Ovary (tissue), 9 donors: ENCODE measurements around the gene IGFBP3. TPM values are rescaled to one million over a fixed set of nuclear protein-coding genes. Genes with fewer than 3 reads are reported as not detected.

Experiments used
- DNase-seq, 5 donors: peaks; one replicate each; pipeline ENCODE4 v3.0.0-alpha.2; 2019 to 2020
- H3K27ac ChIP-seq, 2 donors: fragments of 200-600 bp; one replicate each; pipeline versions ENCODE4 v1.5.1 to v1.8.0; 2019 to 2022
- H3K27me3 ChIP-seq: fragments of 200-600 bp; one replicate; pipeline ENCODE4 v1.8.0; 2022
- H3K36me3 ChIP-seq: fragments of 200-600 bp; sonication (generic); one replicate; pipeline ENCODE4 v1.5.1; 2019
- H3K4me1 ChIP-seq: one replicate; pipeline ENCODE4 v1.8.1; 2013; ENCODE audit warnings: mild to moderate bottlenecking, moderate library complexity; ENCODE audit not compliant: insufficient read depth
- H3K4me3 ChIP-seq: fragments of 200-600 bp; sonication (generic); one replicate; pipeline ENCODE4 v1.5.1; 2017
- H3K9me3 ChIP-seq, 2 donors: fragments of 200-600 bp in 1 of 2; sonication (generic) in 1 of 2; one replicate each; pipeline versions ENCODE4 v1.5.1 to v1.8.1; 2013 to 2019; ENCODE audit warnings: mild to moderate bottlenecking in 1 of 2, moderate library complexity in 1 of 2
- EP300 ChIP-seq: sonication (generic); formaldehyde crosslinking; IDR thresholded peaks from one replicate; pipeline ENCODE4 v1.6.1; 2017; ENCODE audit warnings: antibody characterized with exemption
- POLR2A ChIP-seq: fragments of 450-650 bp; IDR thresholded peaks from one replicate; pipeline ENCODE4 v1.6.1; 2017; ENCODE audit warnings: antibody characterized with exemption, mild to moderate bottlenecking, moderate library complexity
- WGBS, 3 donors: extraction: QIAGEN DNeasy Blood & Tissue Kit in 1 of 3; methylation state at CpG; one replicate each; pipeline versions ENCODE4 v1.1.5 to v1.1.7; 2013 to 2017; 5-methylcytosine and 5-hydroxymethylcytosine counted together
- intact Hi-C, 4 donors: fragments of 100-400 bp; cut with DNase I; formaldehyde crosslinking; loops; one replicate each; pipeline versions ENCODE4 v1.11.0 to v1.15.1; 2022 to 2023
- polyA plus RNA-seq, 2 donors: library from polyadenylated mRNA; stranded (reverse); fragments of 200-250 nt in 1 of 2; fragments of 350-450 nt in 1 of 2; fragmentation: Illumina TruSeq in 1 of 2; extraction: RNeasy Lipid Tissue Mini Kit (QIAGEN cat#74804) in 1 of 2; gene quantifications; one replicate each; pipeline ENCODE4 v1.2.3, GENCODE V29; 2013 to 2014
- total RNA-seq, 7 donors: library from RNA; depleted of rRNA in 2 of 7; stranded (reverse); fragments of >200 nt in 2 of 7; fragmentation: NEBNext Ultra II Directional in 3 of 7; extraction: Animal tissue kit (Norgen Biotek cat#: 25700) in 3 of 7; gene quantifications; one replicate each; pipeline versions ENCODE4 v1.1.0 to v1.2.4, GENCODE V29; 2016 to 2023
- TF ChIP-seq, protein P1 (sequence below), 3 donors: fragments of 450-650 bp in 2 of 3; fragments of 200-600 bp in 1 of 3; IDR thresholded peaks; one replicate each; pipeline versions ENCODE4 v1.5.1 to v1.8.0; 2016 to 2022; ENCODE audit warnings: antibody characterized with exemption in 3 of 3, mild to moderate bottlenecking in 1 of 3
- donor health status: DM: no; HTN: no; CAD: no; lungs with moderate emphysema.
- donor health status: DM: no; HTN: no; CAD: no.
- donor health status: Bipolar disorder and iron deficiency.
- donor health status: DM: yes; HTN: yes; CAD: no.
- donor health status: DM: no; HTN: no; CAD: no.
- donor health status: DM: yes; HTN: yes; CAD: no.

The IGFBP3 gene
- total and polyA plus RNA-seq, 9 donors: 51.6 to 648 (median 174) TPM

GRCh38 chr7:45869426-45869825 is 51.6 kb downstream of the IGFBP3 start:
- H3K4me3 ChIP-seq: no peak overlapping the region
- TF ChIP-seq, protein P1, sequence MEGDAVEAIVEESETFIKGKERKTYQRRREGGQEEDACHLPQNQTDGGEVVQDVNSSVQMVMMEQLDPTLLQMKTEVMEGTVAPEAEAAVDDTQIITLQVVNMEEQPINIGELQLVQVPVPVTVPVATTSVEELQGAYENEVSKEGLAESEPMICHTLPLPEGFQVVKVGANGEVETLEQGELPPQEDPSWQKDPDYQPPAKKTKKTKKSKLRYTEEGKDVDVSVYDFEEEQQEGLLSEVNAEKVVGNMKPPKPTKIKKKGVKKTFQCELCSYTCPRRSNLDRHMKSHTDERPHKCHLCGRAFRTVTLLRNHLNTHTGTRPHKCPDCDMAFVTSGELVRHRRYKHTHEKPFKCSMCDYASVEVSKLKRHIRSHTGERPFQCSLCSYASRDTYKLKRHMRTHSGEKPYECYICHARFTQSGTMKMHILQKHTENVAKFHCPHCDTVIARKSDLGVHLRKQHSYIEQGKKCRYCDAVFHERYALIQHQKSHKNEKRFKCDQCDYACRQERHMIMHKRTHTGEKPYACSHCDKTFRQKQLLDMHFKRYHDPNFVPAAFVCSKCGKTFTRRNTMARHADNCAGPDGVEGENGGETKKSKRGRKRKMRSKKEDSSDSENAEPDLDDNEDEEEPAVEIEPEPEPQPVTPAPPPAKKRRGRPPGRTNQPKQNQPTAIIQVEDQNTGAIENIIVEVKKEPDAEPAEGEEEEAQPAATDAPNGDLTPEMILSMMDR (IDR thresholded peaks at IDR 0.05): no peak
- no peak for TF ChIP-seq POLR2A
- intact Hi-C loops: no loop called here
- DNase-seq: no peak
- H3K27me3 ChIP-seq: no peaks in the 10 kb centered on the region
- H3K27ac ChIP-seq: no peak overlapping the region
- no peaks in the 10 kb centered on the region for H3K36me3 ChIP-seq
- no peaks in the 10 kb centered on the region for H3K4me1 ChIP-seq
- 58 to 74% (median 70%) methylated on average over 4 of the region's 4 CpGs for WGBS, 3 donors
- H3K9me3 ChIP-seq: no peaks in the 10 kb centered on the region

- WGBS, 3 donors: 48 to 62% (median 51%) methylated on average over 2 of the region's 2 CpGs
- TF ChIP-seq EP300 (no peak), POLR2A (no peak)
- TF ChIP-seq, protein P1 (IDR thresholded peaks at IDR 0.05): no peak
- intact Hi-C loops: no loop called here
- Histone ChIP-seq H3K36me3 (no peaks in the 10 kb centered on the region), H3K4me3 (no peak overlapping the region), H3K9me3 (no peaks in the 10 kb centered on the region), H3K27me3 (no peaks in the 10 kb centered on the region), H3K27ac (no peak overlapping the region), H3K4me1 (no peaks in the 10 kb centered on the region)
- DNase-seq: no peak
Measured at GRCh38 chr7:45867471-45867870, 53.6 kb downstream of the IGFBP3 start.

GRCh38 chr7:45865594-45866410 is 55.3 kb downstream of the IGFBP3 start:
- TF ChIP-seq EP300: no peak
- intact Hi-C loops: no loop called here
- no peak overlapping the region for H3K27ac ChIP-seq

DNA sequence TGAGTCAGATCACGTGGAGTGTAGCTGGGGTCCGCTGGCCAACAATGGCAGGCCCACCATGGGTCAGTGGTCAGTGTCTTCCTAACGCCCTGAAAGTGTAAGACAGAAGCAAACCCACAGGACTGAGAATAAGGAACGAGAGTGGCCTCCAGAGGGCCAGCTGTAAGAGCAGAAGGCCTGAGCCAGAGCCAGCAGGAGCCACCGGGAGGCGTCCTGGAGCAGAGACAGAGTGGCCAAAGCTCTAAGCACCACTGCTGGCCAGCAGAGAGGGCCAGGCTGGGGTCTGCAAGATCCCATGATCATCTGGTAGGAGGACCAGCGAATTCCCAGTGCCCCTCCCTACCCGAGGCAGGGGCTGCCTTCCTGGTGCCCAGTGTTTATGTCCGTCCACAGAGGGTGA is 57.4 kb downstream of the IGFBP3 start:
- intact Hi-C loops: no loop called here
- Histone ChIP-seq H3K4me1 (no peaks in the 10 kb centered on the region), H3K4me3 (no peak overlapping the region), H3K27me3 (no peaks in the 10 kb centered on the region), H3K36me3 (no peaks in the 10 kb centered on the region), H3K9me3 (no peaks in the 10 kb centered on the region), H3K27ac (no peak overlapping the region)
- no peak for DNase-seq
- WGBS, 3 donors: 60 to 68% (median 67%) methylated on average over 8 to 9 of the region's 9 CpGs
- TF ChIP-seq, protein P1 (IDR thresholded peaks at IDR 0.05): no peak
- TF ChIP-seq EP300 (no peak), POLR2A (no peak)

More at GRCh38 chr7:45865594-45866410, 55.3 kb downstream of the IGFBP3 start:
- DNase-seq: no peak
- no peak overlapping the region for H3K4me3 ChIP-seq
- no peaks in the 10 kb centered on the region for H3K9me3 ChIP-seq
- H3K36me3 ChIP-seq: no peaks in the 10 kb centered on the region
- no peaks in the 10 kb centered on the region for H3K4me1 ChIP-seq
- H3K27me3 ChIP-seq: no peaks in the 10 kb centered on the region
- WGBS, 3 donors: 57 to 71% (median 62%) methylated on average over 13 of the region's 13 CpGs

Other genes with a start within 250 kb of the IGFBP3 start
- not detected for gene CCDC201, start 48.2 kb downstream of the IGFBP3 start, total RNA-seq
- under 1 TPM in 1 of 2 donors, not detected in 1; 0.15 TPM for gene CCDC201, start 48.2 kb downstream of the IGFBP3 start, polyA plus RNA-seq
- 100 to 1,000 TPM in 1 of 7 donors, 10 to 100 TPM in 1, 1 to 10 TPM in 4, not detected in 1; 1.1 to 197 (median 3.5) TPM for gene IGFBP1, start 32.8 kb downstream of the IGFBP3 start, total RNA-seq
- 1 to 10 TPM; 3.5 to 5.4 TPM for gene IGFBP1, start 32.8 kb downstream of the IGFBP3 start, polyA plus RNA-seq